HepG2 (cell line): ENCODE data around the gene SRXN1. TPM values are rescaled to one million over a fixed set of nuclear protein-coding genes. Genes with fewer than 3 reads are reported as not detected.

Source experiments
- AKNA ChIP-seq: sonication (generic); formaldehyde crosslinking; IDR thresholded peaks from 2 replicates; pipeline ENCODE4 v1.4.0; 2020; ENCODE audit warnings: missing genetic modification reagents, borderline replicate concordance
- ARID3A ChIP-seq: IDR thresholded peaks from 2 replicates; pipeline ENCODE4 v1.6.1; 2012; ENCODE audit warnings: low read depth, low read length, improper control_type of control experiment
- ATRX ChIP-seq: sonication (generic); formaldehyde crosslinking; IDR thresholded peaks from 2 replicates; pipeline ENCODE4 v1.4.0; 2020; ENCODE audit warnings: missing genetic modification reagents, borderline replicate concordance
- FOXC1 ChIP-seq: sonication (generic); formaldehyde crosslinking; IDR thresholded peaks from 2 replicates; pipeline ENCODE4 v1.8.0; 2022; ENCODE audit warnings: mild to moderate bottlenecking, missing genetic modification reagents, borderline replicate concordance
- IKZF5 ChIP-seq: IDR thresholded peaks from 2 replicates; pipeline ENCODE4 v1.6.1; 2018; ENCODE audit warnings: missing genetic modification reagents, mild to moderate bottlenecking, missing compliant biosample characterization
- MBD4 ChIP-seq: IDR thresholded peaks from 2 replicates; pipeline ENCODE4 v1.6.1; 2012; ENCODE audit warnings: low read length, inconsistent platforms, borderline replicate concordance
- PCBP2 ChIP-seq: fragments of 200-400 bp; formaldehyde crosslinking; optimal IDR thresholded peaks from 2 replicates; pipeline ENCODE3; 2018; ENCODE audit warnings: low read length, low read depth; ENCODE audit not compliant: poor library complexity, severe bottlenecking
- SMARCE1 ChIP-seq: fragments of 450-650 bp; IDR thresholded peaks from 2 replicates; pipeline ENCODE4 v1.6.1; 2017; ENCODE audit warnings: borderline replicate concordance
- TAF15 ChIP-seq: fragments of 200-400 bp; formaldehyde crosslinking; IDR thresholded peaks from one replicate; pipeline ENCODE4 v1.6.1; 2018; ENCODE audit warnings: mild to moderate bottlenecking, low read depth, low read length; ENCODE audit not compliant: poor library complexity, severe bottlenecking
- ZFP62 ChIP-seq: sonication (generic); formaldehyde crosslinking; IDR thresholded peaks from 2 replicates; pipeline ENCODE4 v1.4.0; 2020; ENCODE audit warnings: missing genetic modification reagents
- ZMAT3 ChIP-seq: sonication (generic); formaldehyde crosslinking; conservative IDR thresholded peaks from 2 replicates; pipeline ENCODE4 v1.7.0; 2021; ENCODE audit warnings: missing genetic modification reagents
- ZNF232 ChIP-seq: sonication (generic); formaldehyde crosslinking; IDR thresholded peaks from 2 replicates; pipeline ENCODE4 v1.4.0; 2020; ENCODE audit warnings: missing genetic modification reagents, borderline replicate concordance
- ZNF24 ChIP-seq: fragments of 450-650 bp; IDR thresholded peaks from 2 replicates; pipeline ENCODE4 v1.6.1; 2017; ENCODE audit warnings: antibody characterized with exemption, mild to moderate bottlenecking
- ZNF263 ChIP-seq: sonication (generic); formaldehyde crosslinking; IDR thresholded peaks from 2 replicates; pipeline ENCODE4 v1.4.0; 2020; ENCODE audit warnings: missing genetic modification reagents
- ZNF512 ChIP-seq: sonication (generic); formaldehyde crosslinking; IDR thresholded peaks from 2 replicates; pipeline ENCODE4 v1.4.0; 2020; ENCODE audit warnings: mild to moderate bottlenecking, missing genetic modification reagents
- ZNF598 ChIP-seq: sonication (generic); formaldehyde crosslinking; IDR thresholded peaks from 2 replicates; pipeline ENCODE4 v1.5.1; 2020; ENCODE audit warnings: mild to moderate bottlenecking, missing genetic modification reagents, borderline replicate concordance
- polyA plus RNA-seq, 8 experiments: library from polyadenylated mRNA; depleted of rRNA in 3 of 8; stranded (reverse) in 7 of 8; unstranded in 1 of 8; fragments of >200 nt; fragmentation: Illumina TruSeq in 4 of 8; extraction: Trizol in 4 of 8; gene quantifications; 2 replicates each; pipeline versions ENCODE4 v1.2.1 to v1.2.3, GENCODE V29; 2011 to 2016; ENCODE audit warnings: low read depth in 4 of 8, missing spikeins in 1 of 8, mixed read lengths in 1 of 8; ENCODE audit not compliant: insufficient read depth in 1 of 8
- total RNA-seq, 5 experiments: library from RNA; depleted of rRNA; stranded (reverse); fragments of >200 nt; fragmentation: Illumina TruSeq; extraction: Trizol; gene quantifications; 2 replicates each; pipeline ENCODE4 v1.2.3, GENCODE V29; 2016; ENCODE audit warnings: low read depth in 1 of 5
- TF ChIP-seq, protein P1 (sequence below): sonication (generic); formaldehyde crosslinking; IDR thresholded peaks from 2 replicates; pipeline ENCODE4 v1.8.1; 2023; ENCODE audit warnings: mild to moderate bottlenecking, missing genetic modification reagents

Gene SRXN1
- total and polyA plus RNA-seq, 2 of the 13 experiments (the other 11 are each of a cell fraction or from before 2014, with no cell fraction given) = 29.9 to 87.7 TPM

DNA sequence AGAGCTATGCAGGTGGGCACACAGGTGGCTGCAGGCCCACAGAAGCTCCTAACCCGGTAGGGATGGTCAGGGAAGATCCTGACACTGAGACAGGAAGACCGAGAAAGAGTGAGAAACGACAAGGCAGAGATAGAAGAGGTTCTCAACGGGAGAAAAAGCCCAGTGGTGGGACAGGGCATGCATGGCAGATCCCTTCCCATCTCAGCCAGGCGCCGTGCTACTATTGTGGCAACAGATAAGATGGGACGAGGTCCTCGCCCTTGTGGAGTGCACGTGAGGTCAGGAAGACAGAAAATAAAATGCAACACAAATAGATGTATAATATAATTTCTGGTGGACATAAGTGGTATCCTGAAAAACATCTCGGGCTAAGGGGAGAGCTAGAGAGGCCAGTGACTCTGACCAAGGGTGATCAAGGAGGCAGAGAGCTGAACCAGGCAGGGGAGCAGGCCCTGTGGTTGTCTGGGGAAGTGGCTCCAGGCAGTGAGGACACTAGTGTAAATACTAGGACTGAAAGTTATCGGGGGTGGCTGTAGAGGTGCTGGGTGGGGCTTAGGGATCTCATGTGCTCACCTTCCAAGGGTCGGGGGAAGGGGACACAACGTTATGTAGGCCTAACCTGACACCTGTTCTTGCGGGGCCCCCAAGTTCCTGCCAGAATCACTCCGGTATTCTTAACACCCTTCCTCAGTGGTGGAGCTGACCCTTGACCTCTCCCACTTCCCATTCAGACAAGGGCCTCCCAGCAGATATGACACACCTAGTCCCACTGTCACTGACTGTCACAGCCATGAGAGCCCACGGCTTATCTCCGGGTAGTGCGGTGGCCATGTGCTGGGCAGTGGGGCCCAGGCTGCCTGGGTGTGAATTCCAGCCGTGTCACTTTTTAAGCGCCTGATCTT is 1.0 kb downstream of the SRXN1 start (continued):
- TF ChIP-seq FOXC1 (CRISPR knock-in tag) = no peak; the same call in 1 of the 2 replicates
- no peak for TF ChIP-seq ZNF512
- TF ChIP-seq ZNF598 = no peak; the same call in 1 of the 2 replicates
- no peak for TF ChIP-seq ZNF24
- no peak for TF ChIP-seq ZNF232 (CRISPR knock-in tag)
- no peak for TF ChIP-seq PCBP2
- no peak for TF ChIP-seq MBD4
- TF ChIP-seq ZMAT3 = 0 out of 2 replicates have a peak, but pooled peaks have one; percentile 85
- no peak for TF ChIP-seq ATRX
- no peak; the same call in 1 of the 2 replicates for TF ChIP-seq IKZF5 (CRISPR knock-in tag)
- no peak for TF ChIP-seq SMARCE1
- TF ChIP-seq TAF15 = no peak
- TF ChIP-seq ARID3A = no peak
- TF ChIP-seq AKNA = no peak
- no peak for TF ChIP-seq ZFP62
- TF ChIP-seq ZNF263 = no peak; the same call in 1 of the 2 replicates
- TF ChIP-seq, protein P1, sequence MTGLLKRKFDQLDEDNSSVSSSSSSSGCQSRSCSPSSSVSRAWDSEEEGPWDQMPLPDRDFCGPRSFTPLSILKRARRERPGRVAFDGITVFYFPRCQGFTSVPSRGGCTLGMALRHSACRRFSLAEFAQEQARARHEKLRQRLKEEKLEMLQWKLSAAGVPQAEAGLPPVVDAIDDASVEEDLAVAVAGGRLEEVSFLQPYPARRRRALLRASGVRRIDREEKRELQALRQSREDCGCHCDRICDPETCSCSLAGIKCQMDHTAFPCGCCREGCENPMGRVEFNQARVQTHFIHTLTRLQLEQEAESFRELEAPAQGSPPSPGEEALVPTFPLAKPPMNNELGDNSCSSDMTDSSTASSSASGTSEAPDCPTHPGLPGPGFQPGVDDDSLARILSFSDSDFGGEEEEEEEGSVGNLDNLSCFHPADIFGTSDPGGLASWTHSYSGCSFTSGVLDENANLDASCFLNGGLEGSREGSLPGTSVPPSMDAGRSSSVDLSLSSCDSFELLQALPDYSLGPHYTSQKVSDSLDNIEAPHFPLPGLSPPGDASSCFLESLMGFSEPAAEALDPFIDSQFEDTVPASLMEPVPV (CRISPR knock-in tag) = no peak; the same call in 1 of the 2 replicates
